ENCODE data around the gene GALR3. TPM values are rescaled to one million over a fixed set of nuclear protein-coding genes. Genes with fewer than 3 reads are reported as not detected.

The GALR3 gene
- total RNA-seq, 6 experiments from 2014 or later: 0.29 to 0.83 TPM; not detected in 4

GRCh38 chr22:37818409-37819104 lies 4.6 kb upstream of the GALR3 start:
- Histone ChIP-seq H3K4me3 (peak overlapping the region; percentile 4 to 26 (median 25)), H3K4me1 (peaks cover 0 to 34% (median 20%) of the 10 kb centered on the region in 4 donors), H3K27me3 (no peaks in the 10 kb centered on the region), H3K9me3 (no peaks in the 10 kb centered on the region), H3K27ac (no peak overlapping the region), H3K36me3 (peaks cover 0 to 14% (median 0%) of the 10 kb centered on the region in 4 donors)
- ATAC-seq: peak; percentile 28 to 52 (median 43)
- TF ChIP-seq POLR2A (IDR thresholded peaks at IDR 0.05) (no peak), CTCF (IDR thresholded peaks at IDR 0.05) (peak; percentile 25 to 50 (median 40))
- peak; percentile 64 to 75 (median 75) for DNase-seq
- intact Hi-C loops (cut with DNase I): loop anchor here (5.0 kb wide), 1 partner anchor 44 kb away; no protein-coding TSS in a partner anchor
- WGBS (ENCODE audit: insufficient coverage, low coverage, low lambda C conversion rate, missing lambda C conversion rate): 5% methylated on average over 11 of the region's 68 CpGs

GRCh38 chr22:37819105-37819433 lies 4.1 kb upstream of the GALR3 start:
- intact Hi-C loops (cut with DNase I): loop anchor here (5.0 kb wide), 1 partner anchor 43 kb away; no protein-coding TSS in a partner anchor
- 30% methylated on average over 11 of the region's 14 CpGs for WGBS (ENCODE audit: insufficient coverage, low coverage, low lambda C conversion rate, missing lambda C conversion rate)
- Histone ChIP-seq H3K27ac (no peak overlapping the region), H3K9me3 (no peaks in the 10 kb centered on the region), H3K4me1 (peaks cover 0 to 34% (median 20%) of the 10 kb centered on the region in 4 donors), H3K27me3 (no peaks in the 10 kb centered on the region), H3K4me3 (peak overlapping the region; percentile 4 to 26 (median 25)), H3K36me3 (peaks cover 0 to 11% (median 0%) of the 10 kb centered on the region in 4 donors)
- no peak for ATAC-seq
- DNase-seq: no peak
- TF ChIP-seq CTCF (IDR thresholded peaks at IDR 0.05) (no peak), POLR2A (IDR thresholded peaks at IDR 0.05) (no peak)

- WGBS (ENCODE audit: insufficient coverage, low coverage, low lambda C conversion rate, missing lambda C conversion rate): 70% methylated on average over 4 of the region's 5 CpGs
- Histone ChIP-seq H3K27ac (no peak overlapping the region), H3K27me3 (no peaks in the 10 kb centered on the region), H3K9me3 (no peaks in the 10 kb centered on the region), H3K36me3 (no peaks in the 10 kb centered on the region), H3K4me3 (no peak overlapping the region), H3K4me1 (peaks cover 0 to 38% (median 20%) of the 10 kb centered on the region in 4 donors)
- no peak for ATAC-seq
- no peak for DNase-seq
- intact Hi-C loops (cut with DNase I): loop anchor here in 1 of 2 donors (10.0 kb wide), 1 partner anchor 154 kb away; no protein-coding TSS in a partner anchor
- TF ChIP-seq POLR2A (IDR thresholded peaks at IDR 0.05) (no peak), CTCF (IDR thresholded peaks at IDR 0.05) (no peak)
Observed at GRCh38 chr22:37820350-37820749, 2.8 kb upstream of the GALR3 start.

- Histone ChIP-seq H3K27ac (no peak overlapping the region), H3K27me3 (no peaks in the 10 kb centered on the region), H3K4me3 (no peak overlapping the region), H3K36me3 (no peaks in the 10 kb centered on the region), H3K9me3 (no peaks in the 10 kb centered on the region), H3K4me1 (peaks cover 0 to 25% (median 13%) of the 10 kb centered on the region in 4 donors)
- no peak for TF ChIP-seq CTCF (IDR thresholded peaks at IDR 0.05)
- no peak for TF ChIP-seq POLR2A (IDR thresholded peaks at IDR 0.05)
- DNase-seq (no peak), ATAC-seq (peak in 2 of 4 donors; percentile 6 to 7)
- intact Hi-C loops (cut with DNase I): loop anchor here in 1 of 2 donors (10.0 kb wide), 1 partner anchor 153 kb away; no protein-coding TSS in a partner anchor
- WGBS (ENCODE audit: insufficient coverage, low coverage, low lambda C conversion rate, missing lambda C conversion rate): 17% methylated on average over 3 of the region's 8 CpGs
Observed at GRCh38 chr22:37822079-37822833, 926 bp upstream of the GALR3 start.

Data from right lobe of liver (tissue), 6 donors.